Astrocyte of the cerebellum (primary cell): ENCODE measurements around the gene MEF2C.

Experiments
- DNase-seq: peaks from one replicate; pipeline ENCODE4 v3.0.0-alpha.2; 2011; ENCODE audit warnings: low read depth
- H3K4me3 ChIP-seq: 2 replicates; pipeline ENCODE4 v1.5.1; 2011; ENCODE audit warnings: mild to moderate bottlenecking, low read depth, low read length, moderate library complexity
- CTCF ChIP-seq: IDR thresholded peaks from 2 replicates; pipeline ENCODE4 v1.5.1; 2012; ENCODE audit warnings: low read length, low read depth, moderate library complexity, mild to moderate bottlenecking; ENCODE audit errors: missing control alignments
- in situ Hi-C: cut with HindIII; loops from 2 replicates; pipeline ENCODE4 v1.10.0; 2017; ENCODE audit warnings: low sequenced_read_pairs

The MEF2C gene

GRCh38 chr5:88820581-88820980 is 62.4 kb downstream of the MEF2C start:
- in situ Hi-C loops = no loop called here
- no peak for TF ChIP-seq CTCF
- no peak for DNase-seq
- H3K4me3 ChIP-seq = no peak overlapping the region

DNA sequence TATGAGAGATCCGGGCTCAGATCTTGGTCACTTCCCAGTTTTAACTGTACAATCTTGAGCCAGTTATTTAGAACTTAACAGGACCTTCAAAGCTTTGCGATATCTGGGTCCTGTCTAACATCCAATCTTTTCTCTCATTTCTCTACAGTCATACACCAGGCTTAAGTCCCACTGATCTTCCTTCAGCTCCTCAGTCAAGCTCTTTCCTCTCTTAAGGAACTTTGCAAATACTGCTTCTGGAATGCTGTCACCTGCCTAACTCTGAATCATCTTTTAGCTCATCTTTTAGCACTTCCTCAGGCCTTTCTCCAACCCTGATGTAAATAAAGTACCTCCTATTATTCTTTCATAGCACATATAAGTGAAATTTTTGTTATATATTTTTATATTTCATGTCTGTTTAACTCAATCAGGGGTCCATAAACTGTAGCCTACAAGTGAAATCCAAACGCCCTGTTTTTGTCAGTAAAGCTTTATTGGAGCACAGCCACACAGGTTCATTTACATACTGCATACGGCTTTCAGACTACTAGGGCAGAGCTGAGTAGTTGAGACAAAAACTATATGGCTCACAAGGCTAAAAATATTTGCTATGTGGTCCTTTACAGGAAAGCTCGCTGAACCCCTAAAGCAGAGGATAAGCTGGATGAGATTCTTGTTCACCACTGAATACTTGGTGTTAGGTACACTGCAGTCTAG is 63.5 kb downstream of the MEF2C start:
- in situ Hi-C loops = no loop called here

DNA sequence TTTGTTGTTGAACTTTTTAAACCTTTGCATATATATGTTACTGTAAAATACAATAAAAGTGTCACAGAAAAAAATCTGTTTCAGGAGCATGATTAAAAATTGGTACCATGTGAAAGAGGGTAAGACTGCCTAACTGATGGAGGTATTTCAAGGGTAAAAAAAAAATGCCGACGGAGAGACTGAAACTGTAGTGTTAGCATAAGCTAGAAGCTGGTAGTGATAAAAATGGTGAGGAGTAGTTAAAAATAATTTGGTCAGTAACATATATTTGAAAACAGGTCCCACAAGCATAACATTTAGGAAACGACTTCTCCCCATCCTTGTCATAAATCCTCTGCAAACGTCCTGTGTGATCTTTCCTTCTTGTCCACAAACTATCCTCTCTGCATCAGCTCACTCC is 64.7 kb downstream of the MEF2C start:
- DNase-seq = no peak
- TF ChIP-seq CTCF = no peak
- in situ Hi-C loops = no loop called here
- no peak overlapping the region for H3K4me3 ChIP-seq

More for the DNA sequence above, 63.5 kb downstream of the MEF2C start:
- no peak overlapping the region for H3K4me3 ChIP-seq
- no peak for TF ChIP-seq CTCF
- DNase-seq = no peak

DNA sequence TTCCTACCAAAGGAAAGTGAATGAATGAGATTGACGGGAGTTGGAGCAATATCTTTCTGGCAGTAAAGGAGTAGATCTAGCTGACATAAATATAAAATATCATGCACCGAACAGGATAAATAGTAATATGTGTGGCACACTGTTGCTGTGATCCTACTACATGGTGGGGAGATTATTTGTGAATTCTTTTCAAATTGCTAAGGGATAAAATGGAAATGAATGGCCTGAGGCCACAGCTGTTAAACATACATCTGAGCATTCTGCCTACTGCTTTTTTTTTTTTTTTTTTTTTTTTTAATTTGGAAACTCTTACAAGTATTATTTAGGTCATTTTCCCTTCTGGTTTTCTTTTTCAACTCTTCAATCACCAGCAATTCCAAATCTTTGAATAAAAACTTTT is 66.8 kb downstream of the MEF2C start:
- in situ Hi-C loops = no loop called here
- DNase-seq = no peak
- no peak overlapping the region for H3K4me3 ChIP-seq
- no peak for TF ChIP-seq CTCF

GRCh38 chr5:88815050-88815789 is 67.8 kb downstream of the MEF2C start:
- TF ChIP-seq CTCF = no peak
- DNase-seq = no peak
- no peak overlapping the region for H3K4me3 ChIP-seq
- in situ Hi-C loops = no loop called here

DNA sequence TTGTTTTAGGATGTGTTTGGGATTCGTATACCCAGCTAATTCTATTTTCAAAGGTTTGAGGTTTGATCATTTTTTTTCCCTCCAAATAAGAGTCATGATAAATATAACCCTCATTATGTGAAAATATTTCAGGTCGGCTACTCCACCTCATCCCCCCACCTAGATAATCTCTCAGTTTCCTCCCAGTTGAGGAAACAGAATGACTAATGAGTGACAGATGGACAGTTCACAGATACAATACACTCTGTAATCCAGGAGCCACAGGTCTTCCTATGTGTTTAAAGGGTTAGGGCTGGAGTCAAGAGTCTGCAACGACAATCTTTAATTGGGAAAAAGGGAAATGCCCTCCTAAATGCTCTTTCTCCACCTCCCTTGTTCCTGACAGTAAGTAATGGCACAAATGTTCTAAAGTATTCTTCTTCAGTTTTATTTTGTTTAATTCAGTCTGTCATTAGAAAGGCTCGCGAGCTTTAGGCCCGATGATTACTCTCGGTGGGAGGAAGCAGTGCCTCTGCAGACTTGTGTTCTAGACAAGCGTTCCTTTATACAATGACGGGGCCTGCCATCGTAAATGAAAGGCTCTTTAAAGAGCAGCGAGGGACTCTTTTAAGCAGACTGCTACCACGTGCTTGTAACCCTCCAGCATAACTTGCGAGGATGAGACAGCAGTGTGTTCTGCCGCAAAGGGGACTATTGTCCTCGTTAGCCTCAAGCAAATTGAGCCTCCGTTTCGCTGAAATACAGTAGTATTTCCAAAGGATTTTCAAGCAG is 69.0 kb downstream of the MEF2C start:
- H3K4me3 ChIP-seq = no peak overlapping the region
- DNase-seq = no peak
- in situ Hi-C loops = no loop called here
- TF ChIP-seq CTCF = no peak
